Upper lobe of left lung (tissue), 6 donors: Measurements from ENCODE around the gene CAMK1D. TPM values are rescaled to one million over a fixed set of nuclear protein-coding genes. Genes with fewer than 3 reads are reported as not detected.

ENCODE experiments used
- ATAC-seq, 2 donors: fragments of 200-7000 bp; cut with Tn5 transposase; one replicate each; pipeline ENCODE4 v1.9.1; 2022; ENCODE audit warnings: mild to moderate bottlenecking in 2 of 2, moderate library complexity in 2 of 2; ENCODE audit not compliant: low FRiP score in 2 of 2
- DNase-seq, 2 donors: peaks; one replicate each; pipeline ENCODE4 v3.0.0-alpha.2; 2019 to 2020
- H3K27ac ChIP-seq, 4 donors: fragments of 200-600 bp; sonication (generic); one replicate each; pipeline ENCODE4 v1.5.1; 2016 to 2019
- H3K27me3 ChIP-seq, 4 donors: fragments of 200-600 bp; sonication (generic); one replicate each; pipeline ENCODE4 v1.5.1; 2017 to 2019
- H3K36me3 ChIP-seq, 4 donors: fragments of 200-600 bp; sonication (generic); one replicate each; pipeline ENCODE4 v1.5.1; 2016 to 2019
- H3K4me1 ChIP-seq, 4 donors: fragments of 200-600 bp; sonication (generic); one replicate each; pipeline ENCODE4 v1.5.1; 2018 to 2019
- H3K4me3 ChIP-seq, 4 donors: fragments of 200-600 bp; sonication (generic); one replicate each; pipeline ENCODE4 v1.5.1; 2017 to 2019; ENCODE audit warnings: mild to moderate bottlenecking in 2 of 4, moderate library complexity in 1 of 4
- H3K9me3 ChIP-seq, 4 donors: fragments of 200-600 bp; sonication (generic); one replicate each; pipeline ENCODE4 v1.5.1; 2018 to 2019
- CTCF ChIP-seq, 6 experiments: fragments of 450-650 bp in 4 of 6; fragments of 200-600 bp in 2 of 6; sonication (generic) in 2 of 6; IDR thresholded peaks; one replicate each; pipeline ENCODE4 v1.5.1; 2016 to 2019; ENCODE audit warnings: antibody characterized with exemption in 6 of 6
- EP300 ChIP-seq, 4 donors: sonication (generic); formaldehyde crosslinking; IDR thresholded peaks; one replicate each; pipeline ENCODE4 v1.5.1; 2017; ENCODE audit warnings: antibody characterized with exemption in 4 of 4, control low read depth in 2 of 4
- POLR2A ChIP-seq, 4 donors: fragments of 450-650 bp; IDR thresholded peaks; one replicate each; pipeline ENCODE4 v1.5.1; 2016 to 2017; ENCODE audit warnings: antibody characterized with exemption in 4 of 4, mild to moderate bottlenecking in 2 of 4
- POLR2AphosphoS5 ChIP-seq, 2 donors: sonication (generic); formaldehyde crosslinking; IDR thresholded peaks; one replicate each; pipeline ENCODE4 v1.5.1; 2017; ENCODE audit warnings: antibody characterized with exemption in 2 of 2
- WGBS, 2 donors: methylation state at CpG; one replicate each; pipeline ENCODE4 v1.1.5; 2017 to 2018; 5-methylcytosine and 5-hydroxymethylcytosine counted together
- total RNA-seq, 6 donors: library from RNA; depleted of rRNA in 4 of 6; stranded (reverse); fragments of >200 nt in 4 of 6; gene quantifications; one replicate each; pipeline versions ENCODE4 v1.1.0 to v1.2.1, GENCODE V29; 2016 to 2021
- donor health status: DM: no; HTN: no; CAD: no; lungs with moderate emphysema.
- donor health status: DM: no; HTN: yes; CAD: no; lungs with severe emphysema.

Gene CAMK1D
- total RNA-seq, 6 donors from 2014 or later = 6.2 to 29.2 (median 19.0) TPM

GRCh38 chr10:12499076-12499986 lies 150.0 kb downstream of the CAMK1D start:
- Histone ChIP-seq H3K27me3 (no peaks in the 10 kb centered on the region), H3K9me3 (no peaks in the 10 kb centered on the region), H3K4me3 (no peak overlapping the region), H3K4me1 (peaks cover 10 to 20% (median 15%) of the 10 kb centered on the region in 4 donors), H3K27ac (no peak overlapping the region), H3K36me3 (no peaks in the 10 kb centered on the region)
- 67 to 75% methylated on average over 7 of the region's 7 CpGs for WGBS, 2 donors
- ATAC-seq = peak in 1 of 2 donors; percentile 71
- DNase-seq = peak in 1 of 2 donors; percentile 6
- TF ChIP-seq POLR2AphosphoS5 (IDR thresholded peaks at IDR 0.05) = no peak
- TF ChIP-seq CTCF (IDR thresholded peaks at IDR 0.05) = no peak
- no peak for TF ChIP-seq POLR2A (IDR thresholded peaks at IDR 0.05)
- TF ChIP-seq EP300 (IDR thresholded peaks at IDR 0.05) = no peak

GRCh38 chr10:12500381-12501303 lies 151.3 kb downstream of the CAMK1D start:
- H3K27ac ChIP-seq = no peak overlapping the region
- no peak overlapping the region for H3K4me3 ChIP-seq
- TF ChIP-seq EP300 (IDR thresholded peaks at IDR 0.05) (no peak), POLR2AphosphoS5 (IDR thresholded peaks at IDR 0.05) (no peak), CTCF (IDR thresholded peaks at IDR 0.05) (no peak), POLR2A (IDR thresholded peaks at IDR 0.05) (no peak)
- ATAC-seq (peak in 1 of 2 donors; percentile 10), DNase-seq (peak in 1 of 2 donors; percentile 23)
- H3K9me3 ChIP-seq = no peaks in the 10 kb centered on the region
- no peaks in the 10 kb centered on the region for H3K27me3 ChIP-seq
- 29 to 39% methylated on average over 7 of the region's 7 CpGs for WGBS, 2 donors
- H3K36me3 ChIP-seq = no peaks in the 10 kb centered on the region
- H3K4me1 ChIP-seq = peaks cover 10 to 20% (median 15%) of the 10 kb centered on the region in 4 donors

DNA sequence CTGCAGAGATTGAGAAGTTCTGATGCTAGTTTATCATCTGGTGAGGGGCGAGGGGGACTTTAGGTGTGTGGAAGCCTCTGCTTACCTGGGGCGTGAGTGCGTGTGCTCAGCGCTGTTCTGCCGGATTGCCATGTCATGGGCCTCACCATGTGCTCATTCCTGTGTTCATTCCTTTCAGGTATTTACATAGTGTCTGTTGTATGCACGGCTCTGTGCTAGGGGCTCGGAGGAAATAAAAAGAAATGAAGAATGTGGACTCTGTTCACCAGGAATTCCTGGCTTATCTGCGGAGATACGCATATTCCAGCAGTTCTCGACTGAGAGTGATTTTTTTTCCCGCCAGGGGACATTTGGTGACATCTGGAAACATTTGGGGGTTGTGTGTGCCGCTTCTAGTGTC lies 152.0 kb downstream of the CAMK1D start:
- H3K27me3 ChIP-seq = no peaks in the 10 kb centered on the region
- no peaks in the 10 kb centered on the region for H3K9me3 ChIP-seq
- ATAC-seq (no peak), DNase-seq (peak in 1 of 2 donors; percentile 10)
- H3K4me1 ChIP-seq = peaks cover 10 to 20% (median 15%) of the 10 kb centered on the region in 4 donors
- no peak overlapping the region for H3K27ac ChIP-seq
- H3K4me3 ChIP-seq = no peak overlapping the region
- 65 to 71% methylated on average over 12 of the region's 12 CpGs for WGBS, 2 donors
- TF ChIP-seq CTCF (IDR thresholded peaks at IDR 0.05) (no peak), POLR2A (IDR thresholded peaks at IDR 0.05) (no peak), POLR2AphosphoS5 (IDR thresholded peaks at IDR 0.05) (no peak), EP300 (IDR thresholded peaks at IDR 0.05) (no peak)
- no peaks in the 10 kb centered on the region for H3K36me3 ChIP-seq

GRCh38 chr10:12501841-12502525 lies 152.6 kb downstream of the CAMK1D start:
- 77 to 82% methylated on average over 15 to 16 of the region's 16 CpGs for WGBS, 2 donors
- H3K9me3 ChIP-seq = no peaks in the 10 kb centered on the region
- peaks cover 10 to 20% (median 15%) of the 10 kb centered on the region in 4 donors for H3K4me1 ChIP-seq
- no peaks in the 10 kb centered on the region for H3K36me3 ChIP-seq
- no peak overlapping the region for H3K4me3 ChIP-seq
- TF ChIP-seq POLR2A (IDR thresholded peaks at IDR 0.05) (no peak), CTCF (IDR thresholded peaks at IDR 0.05) (no peak), POLR2AphosphoS5 (IDR thresholded peaks at IDR 0.05) (no peak), EP300 (IDR thresholded peaks at IDR 0.05) (no peak)
- no peaks in the 10 kb centered on the region for H3K27me3 ChIP-seq
- ATAC-seq (peak in 1 of 2 donors; percentile 9), DNase-seq (peak in 1 of 2 donors; percentile 18)
- no peak overlapping the region for H3K27ac ChIP-seq
